Skin of body (tissue), 2 donors: ENCODE results near the gene COPS9. TPM values are rescaled to one million over a fixed set of nuclear protein-coding genes. Genes with fewer than 3 reads are reported as not detected.

Experiments used
- DNase-seq: peaks from one replicate; lab custom pipeline; 2025; lab: John Stamatoyannopoulos, UW
- total RNA-seq: library from RNA; depleted of rRNA; stranded (reverse); fragments of >200 nt; gene quantifications from one replicate; pipeline ENCODE4 v1.2.3, GENCODE V29; 2014

COPS9 gene
- total RNA-seq, 1 donor from 2014 or later: 88.1 TPM

DNA sequence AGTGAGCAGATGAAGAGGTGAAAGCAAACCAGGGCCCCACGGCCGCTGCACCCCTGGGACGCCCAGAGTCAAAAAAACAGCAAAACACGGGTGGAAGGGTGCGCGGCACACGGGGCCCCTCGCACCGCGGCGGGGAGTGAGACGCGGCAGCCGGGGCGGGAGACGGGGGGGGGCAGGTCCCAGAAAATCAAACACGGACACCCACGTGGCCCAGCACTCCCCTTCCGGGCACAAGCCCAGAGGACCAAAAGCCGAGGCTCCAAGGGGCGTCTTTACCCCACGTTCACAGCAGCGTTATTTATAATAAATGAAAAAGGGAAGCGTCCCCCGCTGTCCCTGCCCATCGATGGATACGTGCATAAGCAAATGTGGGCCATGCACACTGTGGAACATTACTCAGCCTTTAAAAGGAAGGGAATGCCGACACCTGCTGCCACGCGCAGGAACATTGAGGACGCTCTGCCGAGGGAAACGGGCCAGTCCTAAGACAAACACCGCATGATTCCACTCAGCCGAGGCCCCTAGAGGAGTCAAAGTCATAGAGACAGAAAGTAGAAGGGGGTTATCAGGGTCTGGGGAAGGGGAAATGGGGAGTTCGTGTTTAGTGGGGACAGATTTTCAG is 677 bp upstream of the COPS9 start:
- DNase-seq: no peak

DNA sequence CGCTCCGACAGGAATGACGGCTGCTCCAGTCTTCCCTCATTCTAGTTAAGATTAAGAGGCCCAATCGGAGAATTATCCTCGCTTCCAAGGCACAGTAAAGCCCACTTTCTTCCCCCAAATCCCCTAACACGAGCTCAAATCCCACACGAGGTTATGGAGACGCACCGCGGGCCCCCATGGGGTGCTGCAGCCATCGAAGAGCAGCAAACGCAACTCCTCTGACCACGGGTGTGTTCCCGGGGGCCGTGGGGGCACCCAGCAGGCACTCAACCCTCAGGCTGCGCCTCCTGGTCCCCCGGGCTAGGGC is 446 bp downstream of the COPS9 start:
- no peak for DNase-seq

DNA sequence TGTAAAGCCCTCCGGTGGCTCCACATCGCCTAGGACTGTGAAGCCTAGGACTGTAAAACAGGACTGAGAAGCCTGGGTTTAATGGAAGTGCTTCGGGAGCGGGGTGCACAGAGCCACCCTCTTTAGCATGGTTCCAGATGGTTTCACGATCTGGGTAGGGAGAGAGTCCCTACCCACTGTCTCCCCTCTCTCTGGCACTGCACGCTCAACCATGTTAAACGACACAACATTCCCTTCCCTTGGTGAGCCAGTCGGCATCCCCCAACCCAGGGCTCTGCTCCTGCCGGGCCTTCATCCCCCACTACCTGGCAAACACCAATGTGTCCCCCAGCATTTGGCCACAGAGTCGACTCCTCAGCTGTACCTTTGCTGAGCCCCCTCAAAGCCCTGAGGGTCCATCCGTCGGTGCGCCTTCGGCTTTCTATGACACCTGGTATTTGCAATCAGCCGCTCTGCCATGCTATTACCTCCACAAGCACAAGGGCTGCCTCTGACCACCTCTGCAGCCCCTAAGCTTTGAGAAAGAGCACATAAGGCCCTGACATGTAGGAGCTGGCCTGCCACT is 1.1 kb downstream of the COPS9 start:
- no peak for DNase-seq

DNA sequence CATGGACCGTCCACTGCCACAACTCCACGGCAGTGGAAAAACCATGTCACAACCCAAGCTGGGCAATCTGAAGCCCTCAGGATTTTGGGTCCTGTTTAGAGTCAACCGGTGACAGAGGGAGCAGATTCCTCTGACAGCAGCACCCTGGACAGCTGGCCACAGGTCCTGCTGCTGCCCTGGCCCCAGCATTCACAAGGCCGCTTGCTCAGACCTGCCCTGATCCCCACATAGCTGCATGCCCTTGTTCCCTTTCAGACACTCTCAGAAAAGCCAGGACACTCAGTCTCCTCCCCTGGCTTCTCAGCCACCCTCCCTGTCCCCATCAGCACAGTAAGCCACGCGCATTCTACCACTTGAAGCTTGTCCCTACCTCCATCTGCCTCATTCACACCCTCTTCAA is 1.6 kb downstream of the COPS9 start:
- no peak for DNase-seq

DNA sequence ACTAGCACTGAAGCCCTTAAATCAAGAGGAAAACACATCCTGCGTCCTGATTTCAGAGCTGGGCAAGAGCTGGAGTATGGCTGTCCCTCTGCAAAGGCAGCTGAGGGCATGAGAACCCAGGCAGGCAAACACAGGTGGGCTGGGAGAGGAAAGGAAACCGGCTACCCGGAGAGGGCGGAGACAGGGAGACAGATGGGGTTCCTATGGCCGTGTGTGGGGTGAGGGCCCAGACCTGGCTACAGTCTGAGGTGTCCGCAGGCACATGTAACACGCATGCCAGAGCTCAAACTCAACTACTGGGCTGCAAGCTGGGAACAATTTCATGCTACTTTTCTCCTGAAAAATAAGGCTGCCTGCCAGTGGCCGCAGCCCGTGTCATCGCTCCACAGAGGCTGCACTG is 2.7 kb downstream of the COPS9 start:
- DNase-seq: no peak

DNA sequence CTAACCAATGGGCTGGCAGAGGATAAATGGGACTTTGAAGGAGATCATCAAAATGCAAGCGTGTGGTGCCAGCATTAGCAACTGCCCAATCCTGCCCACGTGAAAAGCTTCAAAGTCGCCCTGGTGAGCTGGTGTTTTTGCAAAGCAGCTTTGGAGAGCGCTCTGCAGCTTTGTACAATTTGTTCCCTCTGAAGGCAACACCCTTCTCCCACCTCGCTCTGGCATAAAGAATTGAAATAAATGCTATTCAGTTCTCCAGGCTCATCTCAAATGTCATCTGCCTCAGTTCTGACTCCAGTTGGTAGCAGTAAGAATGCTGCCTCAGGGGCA is 3.5 kb downstream of the COPS9 start:
- DNase-seq: no peak

DNA sequence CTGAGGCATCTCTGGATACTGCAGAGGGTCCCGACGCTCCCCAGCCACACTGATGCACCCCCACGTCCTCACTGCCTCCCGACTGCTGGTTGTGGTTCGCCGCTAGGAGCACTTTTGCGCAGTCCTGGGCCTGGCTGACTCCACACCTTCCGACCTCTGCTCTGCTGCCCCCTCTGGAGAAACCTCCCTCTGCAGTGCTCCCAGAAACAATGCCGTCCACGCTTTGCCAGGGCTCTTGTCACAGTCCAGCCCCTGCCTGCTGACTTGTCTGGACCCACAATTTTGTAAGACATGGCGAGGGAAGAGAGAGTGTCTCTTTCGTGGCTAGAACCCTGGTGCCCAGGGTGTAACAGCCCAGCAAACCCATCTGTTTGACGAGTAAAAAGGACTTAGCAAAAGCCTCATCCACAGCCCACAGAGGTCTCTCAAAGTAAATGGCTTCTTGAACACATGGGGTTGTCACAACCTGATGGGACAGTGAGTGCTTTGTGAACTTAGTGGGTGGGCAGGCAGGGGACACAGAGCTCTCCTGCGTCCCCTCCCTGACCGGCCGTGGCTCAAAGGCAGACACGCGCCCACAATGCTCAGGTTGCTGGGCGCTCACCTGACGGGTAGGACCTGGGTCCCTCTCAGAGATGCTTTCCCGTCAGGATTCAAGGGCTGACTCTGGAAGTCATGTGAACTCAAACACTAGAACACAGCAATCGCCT is 4.0 kb downstream of the COPS9 start:
- no peak for DNase-seq

DNA sequence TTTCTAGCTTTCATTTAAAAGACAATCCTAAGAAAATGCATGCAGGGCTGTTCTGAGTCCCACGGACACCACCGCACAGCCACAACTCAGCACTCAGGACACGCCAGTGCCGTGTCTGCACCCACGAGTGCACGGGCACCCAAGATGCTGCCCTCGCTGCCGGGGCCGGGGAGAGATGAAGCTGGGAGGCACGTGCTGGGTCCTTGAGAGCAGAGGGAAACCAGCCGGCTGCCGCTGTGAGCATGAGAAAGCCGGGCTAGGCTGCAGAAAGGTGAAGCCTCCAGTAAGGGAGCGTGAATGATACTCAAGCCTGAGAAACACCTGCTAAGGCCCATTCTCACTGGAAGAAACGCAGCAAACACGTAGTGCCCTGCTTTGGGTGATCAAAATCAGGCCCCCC is 4.8 kb downstream of the COPS9 start:
- no peak for DNase-seq

DNA sequence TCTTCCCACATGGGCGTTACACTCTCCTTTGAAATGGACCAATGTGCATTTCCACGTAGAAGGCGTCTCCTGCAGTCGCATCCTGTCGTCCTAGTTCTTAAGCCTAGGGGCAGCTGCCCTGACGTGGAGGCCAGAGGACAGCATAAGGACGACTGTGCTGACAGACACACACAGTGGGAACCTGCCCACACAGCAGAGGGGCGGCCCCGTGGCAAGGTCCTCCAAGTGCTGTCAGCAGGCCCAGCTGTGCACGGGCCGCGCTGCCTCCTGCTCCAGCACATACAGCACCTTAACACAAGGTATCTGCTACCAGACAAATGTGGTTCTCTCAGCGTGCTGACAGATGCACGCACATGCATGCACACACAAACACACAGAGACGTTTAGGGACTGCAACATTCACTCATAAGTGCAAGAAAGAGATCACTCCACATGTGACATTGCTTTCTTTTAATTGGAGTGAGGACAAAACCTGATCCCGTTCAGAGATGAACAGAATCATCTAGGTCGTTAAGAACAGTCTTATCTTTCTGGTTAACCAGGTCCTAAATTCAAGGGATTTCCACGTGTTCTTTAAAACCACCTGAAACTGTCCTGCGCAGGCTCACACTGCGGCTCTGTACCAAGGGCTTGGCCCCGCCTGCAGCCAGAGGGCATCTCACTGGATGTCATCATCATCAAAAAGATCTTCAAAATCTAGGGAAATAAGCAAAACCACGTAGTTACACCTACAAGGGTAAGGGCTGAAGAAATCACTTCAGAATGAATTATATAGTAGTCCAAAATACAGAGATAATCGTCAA is 5.5 kb downstream of the COPS9 start:
- DNase-seq: no peak

DNA sequence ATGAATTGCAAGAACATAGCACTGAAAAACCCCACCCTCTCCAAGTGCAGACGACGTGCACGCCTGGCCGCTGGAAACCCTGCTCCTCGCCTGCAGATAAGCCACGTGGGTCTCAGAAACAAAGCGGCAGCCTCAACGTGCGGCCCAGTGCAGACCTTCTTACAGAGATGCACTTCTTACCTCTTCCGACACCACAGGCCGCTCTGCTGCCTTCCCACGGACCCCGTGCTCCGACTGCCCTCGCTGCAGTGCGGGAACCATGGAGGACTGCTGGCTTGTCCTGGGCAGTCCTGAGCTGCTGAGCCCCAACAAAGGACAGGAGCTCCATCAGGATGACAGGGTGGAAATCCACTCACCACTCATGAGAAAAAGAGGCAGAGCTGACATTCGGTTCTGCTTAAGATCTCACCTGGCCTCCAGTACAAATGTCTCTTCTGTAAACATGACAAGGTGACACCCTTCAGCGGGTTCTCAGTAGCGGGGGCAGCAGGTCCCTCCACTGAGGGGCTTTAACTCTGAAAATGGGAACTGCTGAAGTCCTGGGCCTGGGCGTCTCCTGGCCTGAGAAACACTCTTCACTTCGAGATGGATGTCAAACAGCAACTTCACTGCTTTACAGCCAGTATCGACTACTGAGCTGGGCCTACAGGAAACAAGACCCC is 6.2 kb downstream of the COPS9 start:
- no peak for DNase-seq

DNA sequence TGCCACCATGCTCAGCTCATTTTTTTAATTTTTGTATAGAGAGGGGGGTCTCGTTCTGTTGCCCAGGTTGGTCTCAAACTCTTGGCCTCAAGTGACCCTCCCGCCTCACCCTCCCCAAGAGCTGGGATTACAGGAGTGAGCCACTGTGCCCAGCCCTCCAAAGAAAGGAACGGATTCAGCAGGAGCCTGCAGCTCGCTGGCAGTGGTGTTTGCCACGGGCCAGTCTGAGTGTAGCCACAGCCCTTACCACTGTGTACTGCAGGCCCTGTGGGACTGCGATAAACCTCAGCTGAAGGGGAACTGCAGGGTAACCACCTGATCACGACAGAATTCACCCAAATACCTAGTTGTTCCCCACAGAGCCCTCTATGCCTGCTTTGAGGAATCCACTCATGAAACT is 6.8 kb downstream of the COPS9 start:
- DNase-seq: no peak

DNA sequence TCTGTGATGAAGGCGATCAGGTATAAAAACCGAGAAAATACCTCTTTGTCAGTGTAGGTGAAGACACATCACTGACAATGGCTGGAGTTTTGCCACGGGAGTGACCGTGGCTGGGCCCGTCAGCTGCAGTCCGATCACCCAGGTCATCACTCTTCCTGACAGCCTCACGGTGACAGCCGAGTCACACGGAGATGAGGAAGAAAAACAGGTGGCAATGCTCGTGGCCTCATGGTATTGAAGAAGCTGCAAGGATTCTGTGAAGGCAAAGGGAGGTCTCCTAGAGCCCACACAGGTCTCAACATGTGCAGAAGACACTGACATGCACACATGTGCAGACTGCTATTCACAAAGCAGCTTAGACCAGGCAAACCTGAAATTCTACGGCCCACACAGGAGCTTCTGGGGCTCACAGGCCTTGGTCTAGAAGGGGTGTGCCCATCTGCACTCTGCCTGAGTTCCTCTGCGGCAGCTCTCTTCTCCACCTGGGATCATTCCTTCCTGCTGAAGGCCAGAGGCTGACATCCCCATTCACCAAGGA is 7.4 kb downstream of the COPS9 start:
- no peak for DNase-seq

DNA sequence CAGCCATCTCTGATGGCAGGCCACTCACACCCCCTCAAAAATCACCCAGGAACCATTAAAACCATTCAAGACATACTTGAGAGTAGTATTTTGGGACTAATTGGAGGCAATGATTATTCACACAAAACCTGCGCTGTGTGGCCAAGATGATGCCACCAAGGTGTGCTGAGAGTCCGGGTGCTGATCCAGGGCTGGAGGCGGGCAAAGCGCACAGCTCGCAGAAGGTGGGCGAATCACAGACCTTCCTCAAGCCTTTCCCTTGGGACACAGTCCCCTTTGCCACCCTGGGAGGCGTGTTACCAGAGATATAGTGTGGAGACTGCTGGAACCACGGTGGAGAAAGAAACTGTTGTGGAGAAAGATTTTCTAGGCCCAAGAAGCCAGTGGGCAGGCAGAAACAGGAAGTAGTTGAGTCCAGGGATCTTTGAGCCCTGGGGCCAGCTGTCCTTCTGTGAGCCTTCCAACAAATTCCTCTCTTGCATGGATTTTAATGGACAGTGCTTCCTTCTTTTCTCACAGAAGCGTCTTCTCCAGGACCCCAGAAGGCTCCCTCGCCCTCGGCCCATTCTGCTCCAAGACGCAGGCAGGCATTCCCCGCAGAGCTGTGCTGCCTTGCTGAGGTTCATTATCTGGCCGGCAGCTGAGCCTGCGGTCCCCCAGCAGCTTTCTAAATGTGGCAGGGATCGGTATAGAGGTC is 8.0 kb downstream of the COPS9 start:
- DNase-seq: no peak

DNA sequence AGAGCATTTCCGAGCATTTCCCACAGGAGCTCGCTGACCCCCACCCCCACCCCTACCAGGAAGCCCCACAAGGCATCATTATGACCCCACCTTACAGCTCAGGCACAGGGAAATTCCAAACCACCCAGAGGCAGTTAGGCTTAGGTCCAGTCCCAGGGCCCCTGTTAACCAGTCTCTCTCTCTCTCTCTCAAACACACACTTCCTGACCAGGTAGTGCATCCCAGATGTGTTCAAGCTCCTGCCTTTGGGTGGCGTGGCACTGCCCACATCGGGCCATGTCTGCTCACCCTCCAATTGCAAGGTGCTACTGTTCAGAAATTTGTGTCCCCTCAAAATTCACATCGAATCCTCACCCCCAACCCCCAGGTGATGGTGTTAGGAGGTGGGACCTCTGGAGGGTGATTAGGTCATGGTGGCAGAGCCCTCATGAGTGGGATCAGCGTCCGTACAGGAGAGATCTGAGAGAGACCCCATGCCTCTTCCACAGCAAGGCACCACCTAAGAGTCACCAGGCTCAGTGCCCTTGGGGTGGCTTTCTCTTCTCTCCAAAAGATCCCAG is 8.8 kb downstream of the COPS9 start:
- no peak for DNase-seq

DNA sequence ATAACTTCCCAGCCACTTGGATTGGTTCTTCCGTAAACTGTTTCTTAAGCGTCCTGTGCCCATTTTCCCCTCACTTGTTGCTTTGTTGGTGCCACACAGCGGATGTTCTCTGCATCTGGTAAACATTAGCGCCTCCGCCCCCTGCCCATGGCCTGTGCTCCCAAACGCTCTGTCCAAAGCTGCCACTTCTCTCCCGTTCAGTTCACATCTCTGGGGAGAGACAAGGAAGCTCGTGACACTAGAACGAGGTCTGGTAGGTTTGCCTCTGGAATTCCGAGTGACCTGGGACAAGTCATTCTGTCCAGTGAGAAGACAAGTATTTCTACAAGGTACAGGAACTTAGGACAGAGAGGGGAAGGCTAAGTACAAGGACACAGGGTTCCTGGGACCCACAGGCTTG is 9.4 kb downstream of the COPS9 start:
- no peak for DNase-seq

DNA sequence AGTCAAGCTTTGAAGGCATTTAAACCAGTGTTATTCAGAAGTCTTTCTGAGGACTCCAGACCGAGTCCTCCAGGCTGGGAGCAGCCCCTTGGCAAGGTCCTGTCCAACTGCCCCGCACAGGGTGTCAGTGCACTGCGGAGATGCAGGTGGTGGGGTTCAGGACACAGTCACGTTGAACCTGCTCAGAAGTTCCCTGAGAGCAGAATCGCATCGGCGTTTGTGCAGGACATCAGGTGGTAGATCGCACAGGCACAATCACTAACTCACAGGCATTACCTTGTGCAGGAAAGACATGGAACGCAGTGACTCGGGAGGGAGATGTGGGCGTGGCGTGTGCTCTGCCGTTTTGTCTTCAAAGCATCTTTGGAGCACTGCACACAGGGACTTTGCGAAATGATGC is 10.4 kb downstream of the COPS9 start:
- no peak for DNase-seq

DNA sequence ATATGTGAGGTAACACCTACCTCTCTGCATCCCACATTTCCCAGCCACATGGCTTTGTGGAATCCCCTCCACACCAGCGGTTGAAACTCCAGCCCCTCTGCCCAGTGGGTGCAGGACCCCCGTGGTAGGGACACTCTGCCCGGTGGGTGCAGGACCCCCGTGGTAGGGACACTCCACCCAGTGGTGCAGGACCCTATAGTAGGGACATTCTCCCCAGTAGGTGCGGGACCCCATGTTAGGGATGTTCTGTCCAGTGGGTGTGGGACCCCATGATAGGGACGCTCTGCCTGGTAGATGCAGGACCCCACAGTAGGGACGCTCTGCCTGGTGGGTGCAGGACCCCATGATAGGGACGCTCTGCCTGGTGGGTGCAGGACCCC is 11.5 kb downstream of the COPS9 start:
- no peak for DNase-seq

DNA sequence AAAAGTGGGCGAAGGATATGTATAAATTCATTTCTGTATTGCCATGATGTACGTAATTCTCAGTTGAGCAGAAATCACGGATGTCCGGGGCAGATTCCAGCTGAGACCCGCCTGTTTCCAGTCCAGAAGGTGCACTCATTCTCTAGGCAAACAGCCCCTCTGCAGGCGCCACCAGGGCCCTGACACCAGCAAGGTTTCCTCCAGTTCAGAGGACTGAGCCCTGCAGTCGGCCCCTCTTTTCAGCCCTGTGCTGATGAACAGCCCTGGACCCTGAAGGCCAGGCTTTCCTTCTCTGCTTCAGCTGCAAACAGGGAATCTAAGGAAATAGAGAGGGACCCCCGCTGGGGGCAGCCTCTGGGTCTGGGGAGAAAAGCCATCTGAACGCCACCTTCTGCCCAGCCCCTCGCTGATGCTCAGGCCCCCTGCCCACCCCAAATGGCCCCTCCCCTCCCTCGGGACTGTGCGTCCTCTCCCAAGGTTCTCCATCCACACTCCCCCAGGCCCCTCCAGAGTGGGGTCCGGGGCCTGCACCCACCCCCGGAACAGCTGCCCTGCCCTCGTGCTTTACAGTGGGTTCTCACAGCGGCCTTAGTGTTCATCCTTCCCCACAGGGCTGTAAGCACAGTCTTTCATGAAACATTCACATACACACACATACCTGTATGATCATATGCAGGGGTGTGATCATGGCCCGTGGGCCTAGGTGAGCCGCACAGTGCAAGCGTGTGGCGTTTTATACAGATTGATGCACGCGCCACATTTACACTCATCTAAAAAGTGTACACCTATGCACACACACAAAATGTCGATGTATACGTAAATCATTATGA is 12.1 kb downstream of the COPS9 start:
- DNase-seq: no peak

DNA sequence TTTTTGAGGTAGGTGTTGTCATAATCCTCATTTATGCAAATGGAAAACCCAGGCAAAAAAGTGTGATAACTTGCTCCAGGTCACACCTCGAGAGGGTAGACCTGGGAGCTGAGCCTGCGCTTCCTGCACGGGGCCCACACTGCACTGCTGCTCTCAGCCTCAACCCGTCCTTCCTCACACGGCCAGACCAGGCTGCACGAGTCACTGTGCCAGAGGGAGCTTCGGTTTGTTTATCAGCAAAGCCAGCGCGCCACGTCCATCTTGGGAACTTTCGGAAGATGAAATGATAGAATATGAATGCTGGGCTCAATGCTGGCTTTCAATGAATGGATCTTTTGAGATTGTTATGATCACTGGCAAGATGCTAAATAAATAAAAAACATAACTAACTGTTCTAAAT is 14.4 kb downstream of the COPS9 start:
- DNase-seq: no peak

DNA sequence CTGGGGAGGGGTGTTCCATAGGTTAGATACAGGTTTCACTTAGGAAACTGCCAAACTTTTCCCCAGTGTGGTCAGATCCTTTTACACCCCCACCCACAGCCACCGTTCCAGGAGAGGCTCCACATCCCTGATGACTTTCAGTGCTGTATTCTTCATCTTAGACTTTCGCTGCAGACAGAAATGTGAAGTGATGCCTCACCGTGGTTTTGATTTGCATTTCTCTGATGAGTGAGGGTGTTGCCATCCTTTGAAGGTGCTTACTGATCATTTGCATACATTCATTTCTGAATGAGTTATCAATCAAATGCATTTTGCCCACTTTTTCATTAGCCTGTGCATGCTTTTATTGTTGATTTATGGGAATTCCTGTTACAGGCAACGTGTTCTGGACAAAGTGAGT is 14.9 kb downstream of the COPS9 start:
- DNase-seq: no peak
